ENCODE data around the gene UBIAD1.

UBIAD1 gene

GRCh38 chr1:11326070-11326469 lies 53.1 kb downstream of the UBIAD1 start:
- H3K36me3 ChIP-seq (ENCODE audit: control insufficient read depth, insufficient read depth, low read length) = no peaks in the 10 kb centered on the region
- no peaks in the 10 kb centered on the region for H3K9me3 ChIP-seq (ENCODE audit: control insufficient read depth, low read length)
- no peak overlapping the region for H3K27ac ChIP-seq (ENCODE audit: insufficient read depth, low read depth, low read length, poor library complexity, severe bottlenecking)
- peaks cover 7% of the 10 kb centered on the region for H3K4me1 ChIP-seq (ENCODE audit: control insufficient read depth, insufficient read depth, low read length)
- no peak overlapping the region for H3K4me3 ChIP-seq (ENCODE audit: insufficient read depth, low read depth, low read length)
- H3K27me3 ChIP-seq (ENCODE audit: control insufficient read depth, insufficient read depth, low read length, poor library complexity, severe bottlenecking) = no peaks in the 10 kb centered on the region
- WGBS, 2 experiments = 88 to 92% methylated on average over 4 of the region's 4 CpGs

- WGBS, 2 experiments = 83 to 91% methylated on average over 7 of the region's 7 CpGs
- Histone ChIP-seq H3K4me1 (ENCODE audit: control insufficient read depth, insufficient read depth, low read length) (peaks cover 7% of the 10 kb centered on the region), H3K4me3 (ENCODE audit: insufficient read depth, low read depth, low read length) (no peak overlapping the region), H3K9me3 (ENCODE audit: control insufficient read depth, low read length) (no peaks in the 10 kb centered on the region), H3K36me3 (ENCODE audit: control insufficient read depth, insufficient read depth, low read length) (no peaks in the 10 kb centered on the region), H3K27ac (ENCODE audit: insufficient read depth, low read depth, low read length, poor library complexity, severe bottlenecking) (no peak overlapping the region), H3K27me3 (ENCODE audit: control insufficient read depth, insufficient read depth, low read length, poor library complexity, severe bottlenecking) (no peaks in the 10 kb centered on the region)
Observed at GRCh38 chr1:11328444-11328843, 55.4 kb downstream of the UBIAD1 start.

- H3K4me1 ChIP-seq (ENCODE audit: control insufficient read depth, insufficient read depth, low read length) = no peaks in the 10 kb centered on the region
- no peaks in the 10 kb centered on the region for H3K36me3 ChIP-seq (ENCODE audit: control insufficient read depth, insufficient read depth, low read length)
- H3K9me3 ChIP-seq (ENCODE audit: control insufficient read depth, low read length) = no peaks in the 10 kb centered on the region
- no peak overlapping the region for H3K27ac ChIP-seq (ENCODE audit: insufficient read depth, low read depth, low read length, poor library complexity, severe bottlenecking)
- WGBS, 2 experiments = 88 to 94% methylated on average over 4 of the region's 4 CpGs
- H3K27me3 ChIP-seq (ENCODE audit: control insufficient read depth, insufficient read depth, low read length, poor library complexity, severe bottlenecking) = no peaks in the 10 kb centered on the region
- no peak overlapping the region for H3K4me3 ChIP-seq (ENCODE audit: insufficient read depth, low read depth, low read length)
Observed at GRCh38 chr1:11330411-11330810, 57.4 kb downstream of the UBIAD1 start.

GRCh38 chr1:11331036-11331944 lies 58.3 kb downstream of the UBIAD1 start:
- H3K36me3 ChIP-seq (ENCODE audit: control insufficient read depth, insufficient read depth, low read length) = no peaks in the 10 kb centered on the region
- 85 to 86% methylated on average over 14 of the region's 14 CpGs for WGBS, 2 experiments
- H3K27ac ChIP-seq (ENCODE audit: insufficient read depth, low read depth, low read length, poor library complexity, severe bottlenecking) = no peak overlapping the region
- no peaks in the 10 kb centered on the region for H3K9me3 ChIP-seq (ENCODE audit: control insufficient read depth, low read length)
- H3K27me3 ChIP-seq (ENCODE audit: control insufficient read depth, insufficient read depth, low read length, poor library complexity, severe bottlenecking) = no peaks in the 10 kb centered on the region
- no peak overlapping the region for H3K4me3 ChIP-seq (ENCODE audit: insufficient read depth, low read depth, low read length)
- no peaks in the 10 kb centered on the region for H3K4me1 ChIP-seq (ENCODE audit: control insufficient read depth, insufficient read depth, low read length)

- no peaks in the 10 kb centered on the region for H3K9me3 ChIP-seq (ENCODE audit: control insufficient read depth, low read length)
- H3K4me3 ChIP-seq (ENCODE audit: insufficient read depth, low read depth, low read length) = no peak overlapping the region
- H3K4me1 ChIP-seq (ENCODE audit: control insufficient read depth, insufficient read depth, low read length) = no peaks in the 10 kb centered on the region
- H3K27me3 ChIP-seq (ENCODE audit: control insufficient read depth, insufficient read depth, low read length, poor library complexity, severe bottlenecking) = no peaks in the 10 kb centered on the region
- H3K36me3 ChIP-seq (ENCODE audit: control insufficient read depth, insufficient read depth, low read length) = no peaks in the 10 kb centered on the region
- H3K27ac ChIP-seq (ENCODE audit: insufficient read depth, low read depth, low read length, poor library complexity, severe bottlenecking) = no peak overlapping the region
- 90 to 93% methylated on average over 13 of the region's 13 CpGs for WGBS, 2 experiments
Observed at GRCh38 chr1:11331945-11332546, 59.0 kb downstream of the UBIAD1 start.

- Histone ChIP-seq H3K27me3 (ENCODE audit: control insufficient read depth, insufficient read depth, low read length, poor library complexity, severe bottlenecking) (no peaks in the 10 kb centered on the region), H3K4me3 (ENCODE audit: insufficient read depth, low read depth, low read length) (no peak overlapping the region), H3K9me3 (ENCODE audit: control insufficient read depth, low read length) (no peaks in the 10 kb centered on the region), H3K36me3 (ENCODE audit: control insufficient read depth, insufficient read depth, low read length) (no peaks in the 10 kb centered on the region), H3K27ac (ENCODE audit: insufficient read depth, low read depth, low read length, poor library complexity, severe bottlenecking) (no peak overlapping the region), H3K4me1 (ENCODE audit: control insufficient read depth, insufficient read depth, low read length) (peaks cover 5% of the 10 kb centered on the region)
- WGBS, 2 experiments = 84 to 90% methylated on average over 7 of the region's 7 CpGs
Observed at GRCh38 chr1:11333631-11334030, 60.6 kb downstream of the UBIAD1 start.

- no peak overlapping the region for H3K4me3 ChIP-seq (ENCODE audit: insufficient read depth, low read depth, low read length)
Observed at GRCh38 chr1:11334261-11334804, 61.3 kb downstream of the UBIAD1 start.

GRCh38 chr1:11334821-11335220 lies 61.8 kb downstream of the UBIAD1 start:
- WGBS, 2 experiments = 81 to 84% methylated on average over 7 of the region's 7 CpGs
- no peak overlapping the region for H3K27ac ChIP-seq (ENCODE audit: insufficient read depth, low read depth, low read length, poor library complexity, severe bottlenecking)

More at GRCh38 chr1:11334261-11334804, 61.3 kb downstream of the UBIAD1 start:
- Histone ChIP-seq H3K9me3 (ENCODE audit: control insufficient read depth, low read length) (no peaks in the 10 kb centered on the region), H3K36me3 (ENCODE audit: control insufficient read depth, insufficient read depth, low read length) (no peaks in the 10 kb centered on the region), H3K27ac (ENCODE audit: insufficient read depth, low read depth, low read length, poor library complexity, severe bottlenecking) (no peak overlapping the region), H3K27me3 (ENCODE audit: control insufficient read depth, insufficient read depth, low read length, poor library complexity, severe bottlenecking) (no peaks in the 10 kb centered on the region), H3K4me1 (ENCODE audit: control insufficient read depth, insufficient read depth, low read length) (peaks cover 8% of the 10 kb centered on the region)
- 75% methylated on average over 12 to 13 of the region's 13 CpGs for WGBS, 2 experiments

GRCh38 chr1:11335417-11336056 lies 62.5 kb downstream of the UBIAD1 start:
- Histone ChIP-seq H3K4me3 (ENCODE audit: insufficient read depth, low read depth, low read length) (no peak overlapping the region), H3K27ac (ENCODE audit: insufficient read depth, low read depth, low read length, poor library complexity, severe bottlenecking) (no peak overlapping the region), H3K4me1 (ENCODE audit: control insufficient read depth, insufficient read depth, low read length) (peaks cover 15% of the 10 kb centered on the region), H3K27me3 (ENCODE audit: control insufficient read depth, insufficient read depth, low read length, poor library complexity, severe bottlenecking) (no peaks in the 10 kb centered on the region), H3K9me3 (ENCODE audit: control insufficient read depth, low read length) (no peaks in the 10 kb centered on the region), H3K36me3 (ENCODE audit: control insufficient read depth, insufficient read depth, low read length) (no peaks in the 10 kb centered on the region)
- WGBS, 2 experiments = 90 to 91% methylated on average over 6 to 7 of the region's 7 CpGs

More at GRCh38 chr1:11334821-11335220, 61.8 kb downstream of the UBIAD1 start:
- Histone ChIP-seq H3K9me3 (ENCODE audit: control insufficient read depth, low read length) (no peaks in the 10 kb centered on the region), H3K36me3 (ENCODE audit: control insufficient read depth, insufficient read depth, low read length) (no peaks in the 10 kb centered on the region), H3K4me1 (ENCODE audit: control insufficient read depth, insufficient read depth, low read length) (peaks cover 9% of the 10 kb centered on the region), H3K4me3 (ENCODE audit: insufficient read depth, low read depth, low read length) (no peak overlapping the region), H3K27me3 (ENCODE audit: control insufficient read depth, insufficient read depth, low read length, poor library complexity, severe bottlenecking) (no peaks in the 10 kb centered on the region)

GRCh38 chr1:11337580-11338073 lies 64.6 kb downstream of the UBIAD1 start:
- H3K36me3 ChIP-seq (ENCODE audit: control insufficient read depth, insufficient read depth, low read length) = no peaks in the 10 kb centered on the region
- H3K9me3 ChIP-seq (ENCODE audit: control insufficient read depth, low read length) = no peaks in the 10 kb centered on the region
- WGBS, 2 experiments = 26 to 33% methylated on average over 11 to 12 of the region's 12 CpGs
- no peak overlapping the region for H3K27ac ChIP-seq (ENCODE audit: insufficient read depth, low read depth, low read length, poor library complexity, severe bottlenecking)
- peaks cover 16% of the 10 kb centered on the region for H3K4me1 ChIP-seq (ENCODE audit: control insufficient read depth, insufficient read depth, low read length)
- no peaks in the 10 kb centered on the region for H3K27me3 ChIP-seq (ENCODE audit: control insufficient read depth, insufficient read depth, low read length, poor library complexity, severe bottlenecking)
- no peak overlapping the region for H3K4me3 ChIP-seq (ENCODE audit: insufficient read depth, low read depth, low read length)
